HL-60/S4 treated with phorbol 12-myristate 13-acetate at 8.2 ng/mL for 4 days and 3 days (cell line): ENCODE results near the gene C8A.

Experiments used
- in situ Hi-C: fragments of 300-500 bp; cut with MboI; formaldehyde crosslinking; loops from 2 replicates; pipeline ENCODE4 v1.15.0; 2022; ENCODE audit warnings: low sequenced_read_pairs

C8A gene

DNA sequence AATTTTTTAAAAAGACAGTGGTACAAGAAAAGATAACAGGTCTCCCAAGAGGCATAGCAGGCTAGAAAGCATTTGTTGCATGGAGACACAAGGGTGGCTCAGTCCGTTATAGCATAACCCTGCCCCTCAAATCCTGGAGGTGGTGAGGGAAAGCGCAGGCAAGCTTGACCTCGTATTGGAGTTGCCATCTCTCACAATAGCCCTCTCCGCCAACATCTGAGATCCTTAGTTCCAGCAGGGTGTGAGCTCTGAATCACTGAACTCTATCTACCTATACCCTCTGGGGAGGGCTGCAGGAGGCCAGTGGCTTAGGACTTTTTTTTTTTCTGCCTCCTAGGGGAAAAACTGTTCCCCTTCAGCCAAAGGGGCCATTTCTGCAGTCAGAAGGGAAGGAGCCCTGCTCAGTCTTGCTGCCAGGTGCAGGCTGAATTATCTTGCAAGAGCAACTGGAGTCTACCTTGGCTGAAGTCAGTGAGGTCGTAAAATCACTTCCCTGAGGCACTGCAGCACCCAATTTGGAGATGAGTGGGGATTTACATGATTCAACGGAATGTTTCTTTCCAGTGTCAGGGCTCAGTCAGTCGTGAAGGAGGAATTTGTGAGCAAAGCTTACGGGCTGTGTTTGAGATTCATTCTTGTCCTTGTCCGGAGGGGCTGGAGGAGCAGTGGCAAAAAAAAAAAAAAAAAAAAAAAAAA lies 17.2 kb upstream of the C8A start:
- in situ Hi-C loops: no loop called here

DNA sequence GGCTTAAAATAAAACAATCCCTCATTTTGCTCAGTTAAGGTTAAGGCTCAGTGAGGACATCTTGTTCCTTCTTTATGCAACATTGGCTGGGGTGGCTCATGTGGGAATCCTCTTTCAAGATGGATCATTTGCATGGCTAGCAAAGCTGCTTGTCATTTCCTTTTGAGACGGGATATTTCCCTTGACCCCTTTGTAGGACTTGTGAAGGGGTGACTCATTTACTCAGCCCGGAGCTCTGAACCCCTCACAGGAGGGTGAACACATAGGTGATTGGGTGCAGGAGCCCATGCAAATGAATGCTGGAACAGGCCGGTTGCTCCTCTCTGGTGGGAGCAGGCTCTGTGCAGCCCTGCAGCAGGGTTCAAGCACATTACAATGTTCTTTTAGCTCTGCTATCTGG lies 15.8 kb upstream of the C8A start:
- in situ Hi-C loops: no loop called here

DNA sequence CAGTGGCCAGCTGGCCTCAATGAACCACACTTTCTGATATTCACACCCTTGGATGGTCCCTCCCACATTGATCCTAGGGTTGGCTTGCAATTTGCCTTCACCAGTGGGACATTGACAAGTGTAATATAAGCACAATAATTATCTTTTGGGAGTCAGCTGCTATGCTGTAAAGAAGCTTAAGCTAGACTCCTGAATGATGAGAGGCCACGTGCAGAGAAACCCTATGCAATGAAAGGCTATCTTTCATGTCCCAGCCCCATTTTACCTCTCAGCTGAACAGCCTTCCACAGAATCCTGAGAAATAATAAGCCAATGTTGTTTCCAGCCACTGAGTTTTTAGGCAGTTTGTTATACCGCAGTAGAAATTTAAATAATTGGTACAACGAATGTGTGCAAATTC lies 11.1 kb upstream of the C8A start:
- in situ Hi-C loops: no loop called here

DNA sequence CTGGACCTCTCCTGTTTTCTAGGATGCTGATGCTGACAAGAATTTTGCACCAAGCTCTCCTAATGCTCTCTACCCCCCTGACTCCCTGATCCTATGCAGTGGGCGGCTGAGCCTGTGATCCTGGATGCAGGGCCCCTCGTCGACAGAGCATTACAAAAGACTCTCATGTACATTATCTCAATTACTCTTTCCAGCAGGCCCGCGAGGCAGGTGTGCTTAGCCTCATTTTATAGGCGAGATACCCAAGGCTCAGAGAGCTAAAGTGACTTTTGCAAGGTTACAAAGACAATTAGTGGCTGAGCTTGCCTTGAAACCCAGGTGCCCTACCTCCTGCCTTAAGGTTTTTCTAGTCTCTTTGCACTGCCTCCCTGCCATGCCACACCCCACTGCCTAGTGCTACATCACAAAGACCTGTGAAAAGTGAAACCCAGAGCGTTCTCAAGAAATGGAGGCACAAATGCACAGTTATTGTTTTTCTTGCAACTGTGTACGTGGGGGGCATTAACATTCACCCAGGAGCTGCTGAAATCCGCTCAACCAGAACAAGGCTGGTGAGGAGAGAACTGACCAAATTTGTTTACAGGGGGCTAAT lies 10.0 kb upstream of the C8A start:
- in situ Hi-C loops: no loop called here

DNA sequence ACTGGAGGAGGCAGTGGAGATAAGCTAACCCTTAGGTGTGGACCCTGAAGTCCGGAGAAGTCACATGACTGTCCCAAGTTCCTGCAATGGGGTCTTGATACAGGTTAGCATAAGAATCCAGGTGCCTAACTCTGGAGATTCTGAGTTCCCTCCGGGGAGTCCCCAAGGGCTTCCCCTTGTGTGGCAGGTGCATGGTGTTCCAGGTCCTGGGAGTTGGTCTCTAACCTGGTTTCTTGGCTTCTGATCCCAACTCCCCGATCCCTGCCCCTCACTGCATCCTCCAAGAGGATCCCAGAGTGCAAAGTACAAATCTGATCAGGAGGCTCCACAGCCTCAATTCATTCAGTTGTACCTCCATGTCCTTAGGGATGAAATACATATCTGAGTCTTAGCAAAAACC lies 9.3 kb upstream of the C8A start:
- in situ Hi-C loops: no loop called here

DNA sequence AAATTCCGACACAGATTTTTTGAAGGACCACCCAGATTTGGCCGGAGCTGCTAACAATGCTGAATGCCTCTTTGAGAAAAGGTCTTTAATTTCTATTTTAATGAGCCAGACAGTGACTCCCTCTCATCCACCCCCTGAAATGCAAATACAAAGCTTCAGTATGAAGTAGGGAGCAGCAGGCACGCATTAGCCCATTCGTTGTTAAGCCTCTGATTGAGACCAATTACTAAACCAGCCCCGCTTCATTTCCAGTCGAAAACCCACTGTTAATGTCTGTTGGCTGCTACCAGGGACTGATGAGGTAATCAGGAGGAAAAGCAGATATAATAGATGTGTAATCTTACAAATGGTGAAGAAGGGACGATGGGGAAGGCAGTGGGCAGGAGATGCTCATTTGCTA lies 4.8 kb upstream of the C8A start:
- in situ Hi-C loops: no loop called here

DNA sequence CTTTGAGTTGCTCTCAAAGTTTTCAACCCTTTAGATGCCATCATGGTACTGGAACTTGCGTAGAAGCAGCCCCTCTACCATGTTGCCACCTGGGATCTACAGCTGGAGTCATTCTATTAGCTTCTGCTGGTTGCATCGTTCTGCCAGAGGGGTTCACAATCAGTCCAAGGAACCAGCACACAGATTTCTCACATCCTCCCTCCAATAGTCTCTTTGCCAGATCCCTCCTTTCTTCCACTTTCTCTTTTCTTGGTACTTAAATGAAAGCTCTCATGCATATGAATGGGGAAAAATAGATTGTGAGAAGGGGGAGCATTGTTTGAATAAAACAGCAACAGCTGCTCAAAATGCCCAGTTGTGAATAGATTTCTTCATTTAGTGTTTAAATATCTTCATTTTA lies 4.2 kb upstream of the C8A start:
- in situ Hi-C loops: no loop called here

DNA sequence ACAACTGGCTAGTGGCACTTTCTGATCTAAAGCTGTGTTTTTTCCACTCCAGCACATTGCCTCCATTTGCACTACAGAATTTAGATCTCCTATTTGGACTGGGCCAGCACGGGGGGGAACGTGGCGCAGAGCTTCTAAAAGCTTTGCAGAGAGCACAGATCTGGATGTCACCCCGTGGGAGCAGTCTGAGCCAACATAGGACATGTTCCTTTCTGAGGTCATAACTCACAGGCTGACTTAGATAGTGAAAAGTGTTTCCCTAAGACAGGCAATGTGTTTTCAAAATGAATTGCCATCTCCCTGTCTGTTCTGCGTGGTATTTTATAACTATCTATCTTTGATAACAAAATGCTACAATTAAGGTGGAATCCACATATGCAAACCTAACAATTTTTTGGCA lies 3.7 kb upstream of the C8A start:
- in situ Hi-C loops: no loop called here

DNA sequence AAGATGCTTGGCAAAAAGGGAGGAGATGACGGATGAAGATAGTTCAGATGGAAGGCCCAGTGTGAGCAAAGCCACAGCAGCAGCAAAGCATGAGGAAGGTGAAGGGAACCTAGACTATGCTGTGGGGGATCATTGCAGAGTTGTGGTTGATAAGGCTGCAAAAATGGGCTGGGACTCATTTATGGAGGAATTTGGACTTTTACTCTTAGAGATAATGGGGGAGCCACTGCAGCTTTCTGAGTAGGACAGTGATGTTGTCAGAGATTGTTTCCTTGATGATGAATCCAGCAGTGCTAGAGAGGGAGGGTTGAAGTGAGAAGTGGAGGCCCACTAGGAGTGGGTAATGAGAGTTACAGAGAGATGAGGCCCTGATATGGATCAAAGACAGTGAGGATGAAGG lies 2.1 kb upstream of the C8A start:
- in situ Hi-C loops: no loop called here

DNA sequence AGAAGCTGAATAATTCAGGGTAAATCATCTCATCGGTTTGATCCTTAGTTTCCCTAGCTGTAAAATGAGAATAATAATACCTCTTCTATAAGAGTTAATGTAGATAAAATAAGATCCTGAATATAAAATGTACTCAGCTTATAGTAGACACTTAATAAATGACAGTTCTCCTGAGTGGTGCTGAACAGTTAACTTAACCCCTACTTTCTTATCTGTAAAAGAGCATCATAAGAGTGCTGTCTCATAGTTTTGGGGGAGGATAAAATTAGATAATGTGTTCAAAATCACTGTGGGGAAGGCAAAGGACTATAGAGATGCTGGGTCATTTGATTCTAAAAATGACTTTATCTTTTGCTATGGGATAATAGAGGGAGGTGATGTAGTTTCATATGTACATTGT lies 593 bp downstream of the C8A start:
- in situ Hi-C loops: no loop called here

DNA sequence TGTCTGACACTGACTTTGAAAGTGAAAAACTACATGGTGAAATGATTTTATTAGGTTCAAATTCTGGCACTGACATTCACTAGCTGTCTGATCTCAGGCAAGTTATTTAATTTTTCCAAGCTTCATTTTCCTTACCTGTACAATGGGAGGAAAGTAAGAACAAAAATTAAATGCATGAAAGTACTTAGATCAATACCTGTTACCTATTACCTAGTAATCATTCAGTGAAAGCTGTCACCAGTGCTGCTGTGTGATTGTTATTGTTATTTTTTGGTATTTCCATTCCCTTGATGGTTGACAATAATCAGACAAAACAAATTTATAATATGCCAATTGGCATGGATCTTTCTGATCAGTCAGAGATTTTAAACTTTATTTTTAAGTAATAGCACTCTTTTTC lies 1.6 kb downstream of the C8A start:
- in situ Hi-C loops: no loop called here

DNA sequence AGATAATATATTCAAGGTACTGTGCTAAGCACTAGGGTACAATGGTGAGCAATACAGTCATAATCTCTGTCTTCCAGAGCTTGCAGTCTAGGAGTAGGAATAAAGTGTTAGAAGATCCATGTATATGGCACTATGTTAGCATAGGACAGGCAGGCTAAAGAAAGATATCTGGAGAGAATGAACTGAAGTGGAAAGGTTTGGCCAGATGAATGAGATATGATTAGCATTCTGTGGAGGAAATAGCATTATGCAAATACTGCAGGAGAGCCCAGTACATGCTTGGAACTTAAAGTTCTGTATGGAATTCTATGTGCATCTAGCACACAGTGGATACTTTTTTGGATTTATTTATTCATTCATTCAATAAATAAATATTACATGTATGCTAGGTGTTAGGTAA lies 4.7 kb downstream of the C8A start:
- in situ Hi-C loops: no loop called here

DNA sequence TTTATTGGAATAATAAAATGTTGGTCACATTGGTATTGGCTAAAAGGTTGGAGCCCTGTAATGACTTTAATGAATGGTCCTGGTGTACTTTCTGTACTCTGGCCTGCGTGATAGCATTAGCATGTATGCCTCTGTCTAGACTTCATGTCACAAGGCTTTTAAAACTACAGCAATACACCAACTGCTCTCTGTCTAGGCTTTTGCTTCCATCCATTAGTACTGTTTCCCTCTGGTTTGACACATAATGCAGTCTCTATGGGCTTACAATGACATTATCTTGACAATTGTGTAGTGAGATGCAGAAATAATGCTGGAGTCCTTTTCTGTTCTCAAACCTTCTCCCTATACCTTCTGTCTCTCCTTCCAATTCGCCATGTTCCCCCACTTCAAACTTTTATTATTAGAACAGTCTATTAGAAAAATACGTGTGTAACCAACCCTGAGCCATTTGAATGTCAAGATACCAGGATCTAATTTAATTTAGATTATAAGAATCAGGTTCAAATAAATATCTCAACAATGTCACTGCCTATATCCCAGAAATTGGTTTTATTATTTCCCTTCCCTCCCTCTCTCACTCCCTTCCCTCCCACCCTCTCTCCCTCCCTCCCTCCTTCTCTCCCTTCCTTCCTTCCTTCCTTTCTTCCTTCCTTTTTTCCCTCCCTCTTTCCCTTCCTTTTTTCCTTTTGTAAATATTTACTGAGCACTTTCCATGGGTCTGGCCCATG lies 8.8 kb downstream of the C8A start:
- in situ Hi-C loops: no loop called here

DNA sequence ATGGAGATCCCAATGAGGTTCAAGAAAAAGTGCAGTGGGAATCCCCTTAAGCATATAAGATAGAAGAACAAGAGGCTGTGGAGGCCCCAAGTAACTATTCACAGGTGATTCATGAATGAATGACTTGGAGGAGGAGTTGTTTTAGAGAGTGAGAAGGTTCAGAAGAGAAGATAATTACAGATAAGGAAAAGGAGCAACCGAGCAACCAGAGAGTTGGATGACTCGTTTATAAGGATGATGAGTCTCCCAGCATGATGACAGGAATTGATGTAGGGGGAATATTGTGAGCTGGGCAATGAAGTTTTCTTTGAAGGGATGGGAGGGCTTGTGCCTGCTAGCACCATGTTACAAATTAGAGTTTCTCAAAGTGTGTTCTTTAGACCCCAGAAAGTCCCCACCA lies 9.8 kb downstream of the C8A start:
- in situ Hi-C loops: no loop called here

DNA sequence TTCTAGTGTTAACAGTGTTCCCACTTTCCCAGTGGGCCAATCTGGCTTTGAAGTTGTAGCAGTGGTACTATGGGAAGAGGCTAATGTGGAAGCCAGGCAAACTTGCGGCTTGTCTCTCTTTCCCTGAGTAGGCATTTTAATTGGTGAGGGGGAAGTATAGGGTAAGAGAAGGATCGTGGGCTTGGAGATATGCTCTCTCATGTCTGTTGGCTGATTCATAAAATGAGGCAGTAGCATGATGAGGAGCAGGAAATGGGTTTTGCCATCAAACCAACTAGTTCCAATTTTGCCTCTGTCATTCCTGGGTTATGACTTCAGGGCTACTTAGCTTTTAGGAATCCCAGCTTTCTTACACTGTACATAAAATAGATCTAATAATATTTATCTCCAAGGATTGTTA lies 12.1 kb downstream of the C8A start:
- in situ Hi-C loops: no loop called here

DNA sequence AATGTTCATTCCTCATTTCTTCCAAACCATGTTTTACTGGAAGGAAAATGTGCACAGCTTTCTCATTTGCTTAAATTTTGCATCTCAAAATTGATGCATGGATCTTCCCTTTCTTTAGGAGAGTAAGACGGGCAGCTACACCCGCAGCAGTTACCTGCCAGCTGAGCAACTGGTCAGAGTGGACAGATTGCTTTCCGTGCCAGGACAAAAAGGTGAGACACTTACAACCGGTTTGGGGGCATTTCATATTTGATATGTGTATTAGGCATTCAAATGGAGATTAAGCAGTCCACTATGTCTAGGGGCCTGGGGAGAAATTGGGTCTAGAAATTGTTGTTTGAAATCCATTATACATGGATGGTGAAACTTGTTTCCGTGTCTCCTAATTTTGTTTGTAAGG lies 12.9 kb downstream of the C8A start:
- in situ Hi-C loops: no loop called here

DNA sequence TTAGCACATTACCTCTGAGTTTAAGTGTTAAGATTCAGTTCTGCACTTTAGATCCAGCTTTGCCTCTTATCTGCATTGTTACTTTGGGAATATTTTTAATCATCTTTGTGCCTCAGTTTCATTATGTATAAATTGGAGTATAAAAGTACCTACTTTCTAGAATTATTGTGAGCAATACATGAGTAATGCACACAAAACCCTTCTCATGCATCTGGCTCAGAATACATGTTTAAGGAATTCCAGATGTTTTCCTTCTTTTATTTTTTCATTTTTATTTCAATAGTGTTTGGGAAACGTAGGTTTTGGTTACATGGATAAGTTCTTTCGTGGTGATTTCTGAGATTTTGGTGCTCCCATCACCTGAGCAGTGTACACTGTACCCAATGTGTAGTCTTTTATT lies 14.2 kb downstream of the C8A start:
- in situ Hi-C loops: no loop called here

DNA sequence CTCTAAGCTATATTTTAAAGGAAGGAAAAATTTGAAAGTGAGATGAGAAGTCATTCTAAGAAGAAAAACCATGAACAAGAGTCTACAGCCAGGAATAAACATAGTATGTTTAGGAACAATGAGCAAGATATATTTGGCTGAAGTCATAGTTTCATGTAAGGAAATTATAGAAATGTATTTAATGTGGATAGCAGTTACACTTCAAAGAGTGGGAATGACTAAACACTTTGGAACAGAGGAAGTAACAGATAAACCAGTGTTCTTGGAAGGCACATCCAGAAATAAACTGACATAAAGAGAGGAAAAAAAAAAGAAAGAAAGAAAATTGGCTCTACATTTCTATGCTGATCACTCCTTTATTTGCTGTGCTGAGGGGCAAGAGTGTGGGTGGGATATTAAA lies 18.0 kb downstream of the C8A start:
- in situ Hi-C loops: no loop called here

DNA sequence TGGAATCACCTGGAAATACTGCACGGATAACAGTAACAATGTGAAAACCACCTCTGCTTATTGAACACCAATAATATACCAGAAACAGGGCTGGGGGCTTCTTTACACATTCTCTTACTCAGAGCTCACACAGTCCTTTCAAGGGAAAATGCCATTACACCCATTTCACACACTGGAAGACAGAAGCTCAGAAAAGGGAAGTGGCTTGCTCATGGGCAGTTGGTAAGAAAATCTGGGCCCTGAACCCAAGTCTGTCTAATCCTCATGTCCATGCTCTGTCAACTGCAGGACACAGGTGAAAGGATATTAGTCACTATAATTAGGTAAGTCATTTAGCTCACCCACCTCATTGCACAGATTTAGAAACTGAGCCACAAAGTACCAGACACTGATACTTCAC lies 18.6 kb downstream of the C8A start:
- in situ Hi-C loops: no loop called here

DNA sequence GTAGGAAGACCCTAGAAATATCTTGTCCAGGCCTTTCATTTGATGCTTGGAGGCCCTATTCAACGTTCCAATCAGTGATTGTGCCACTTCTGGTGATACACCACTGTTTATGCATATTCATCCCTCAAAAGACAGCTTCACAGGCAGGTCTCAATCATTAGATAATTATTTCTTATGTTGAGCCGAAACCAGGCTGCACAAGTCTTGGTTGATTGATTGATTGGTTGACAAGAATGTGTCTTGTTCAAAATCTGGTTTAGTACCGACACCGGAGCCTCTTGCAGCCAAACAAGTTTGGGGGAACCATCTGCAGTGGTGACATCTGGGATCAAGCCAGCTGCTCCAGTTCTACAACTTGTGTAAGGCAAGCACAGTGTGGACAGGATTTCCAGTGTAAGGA lies 20.1 kb downstream of the C8A start:
- in situ Hi-C loops: no loop called here

DNA sequence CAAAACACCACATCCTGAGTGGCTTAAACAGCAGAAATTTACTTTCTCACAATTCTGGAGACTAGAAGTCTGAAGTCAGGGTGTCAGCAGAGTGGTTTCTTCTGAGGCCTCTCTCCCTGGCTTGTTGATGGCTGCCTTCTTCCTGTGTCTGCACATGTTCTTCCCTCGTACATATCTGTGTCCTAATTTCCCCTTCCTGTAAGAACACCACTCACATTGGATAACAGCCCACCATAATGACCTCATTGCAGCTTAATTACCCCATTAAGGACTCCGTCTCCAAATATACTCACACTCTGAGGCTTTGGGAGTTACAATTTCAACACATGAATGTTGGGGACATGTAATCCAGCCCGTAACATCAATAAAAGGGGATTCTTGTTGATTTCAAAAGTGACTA lies 23.4 kb downstream of the C8A start:
- in situ Hi-C loops: no loop called here

DNA sequence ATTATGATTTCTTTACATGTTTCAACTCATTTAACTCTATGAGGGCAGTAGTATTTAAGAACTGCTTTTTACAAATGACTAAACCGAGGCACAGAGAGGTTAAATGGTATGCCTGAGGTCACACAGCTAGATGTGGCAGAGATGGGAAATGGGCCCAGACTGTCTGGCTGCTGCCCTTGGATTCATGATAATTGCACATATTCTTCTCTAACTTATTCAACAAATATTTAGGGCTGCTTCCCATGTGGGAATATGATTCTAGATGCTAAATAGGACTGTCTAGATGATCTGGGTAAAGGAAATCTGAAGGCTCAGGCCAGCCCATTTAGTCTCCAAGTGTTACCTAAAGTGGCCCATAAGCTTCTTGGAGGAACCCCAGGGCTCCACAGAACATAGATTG lies 26.2 kb downstream of the C8A start:
- in situ Hi-C loops: no loop called here

DNA sequence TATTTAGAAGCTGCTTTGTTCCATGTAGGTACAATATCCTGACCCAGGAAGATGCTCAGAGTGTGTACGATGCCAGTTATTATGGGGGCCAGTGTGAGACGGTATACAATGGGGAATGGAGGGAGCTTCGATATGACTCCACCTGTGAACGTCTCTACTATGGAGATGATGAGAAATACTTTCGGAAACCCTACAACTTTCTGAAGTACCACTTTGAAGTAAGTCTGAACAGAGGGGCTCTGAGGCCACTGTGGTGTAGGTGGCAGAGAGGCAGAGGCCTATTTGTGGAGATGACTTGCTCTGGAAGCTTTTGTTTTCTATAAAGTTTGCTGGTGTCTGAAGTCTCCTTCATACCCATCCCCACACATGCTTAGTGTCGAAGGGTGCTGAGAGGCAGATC lies 26.8 kb downstream of the C8A start:
- in situ Hi-C loops: no loop called here
